ENCODE data around the gene NREP.

NREP gene

GRCh38 chr5:111756581-111757354, at the start of gene NREP:
Gene NREP (minus strand): TSS chr5:111757194. CDS start chr5:111755772, 1,422 bp downstream.
- DNase-seq, result no peak

- DNase-seq, result no peak
Observed at GRCh38 chr5:111806753-111807152, 49.8 kb upstream of the NREP start.

GRCh38 chr5:111806156-111806555, 49.2 kb upstream of the NREP start:
- no peak for DNase-seq

GRCh38 chr5:111805071-111805470, 48.1 kb upstream of the NREP start:
- no peak for DNase-seq

GRCh38 chr5:111800351-111800750, 43.4 kb upstream of the NREP start:
- DNase-seq, result no peak

GRCh38 chr5:111795142-111795541, 38.1 kb upstream of the NREP start:
- DNase-seq, result no peak

- no peak for DNase-seq
Observed at GRCh38 chr5:111792471-111793058, 35.6 kb upstream of the NREP start.

GRCh38 chr5:111790295-111790694, 33.3 kb upstream of the NREP start:
- DNase-seq, result no peak

- no peak for DNase-seq
Observed at GRCh38 chr5:111787006-111787405, 30.0 kb upstream of the NREP start.

- DNase-seq, result no peak
Observed at GRCh38 chr5:111784491-111785181, 27.6 kb upstream of the NREP start.

GRCh38 chr5:111783537-111783936, 26.5 kb upstream of the NREP start:
- no peak for DNase-seq

GRCh38 chr5:111782216-111782615, 25.2 kb upstream of the NREP start:
- no peak for DNase-seq

- no peak for DNase-seq
Observed at GRCh38 chr5:111781200-111781599, 24.2 kb upstream of the NREP start.

GRCh38 chr5:111779922-111780292, 22.9 kb upstream of the NREP start:
- DNase-seq, result peak; percentile 69

- DNase-seq, result no peak
Observed at GRCh38 chr5:111779260-111779921, 22.4 kb upstream of the NREP start.

- DNase-seq, result no peak
Observed at GRCh38 chr5:111776913-111777781, 20.2 kb upstream of the NREP start.

GRCh38 chr5:111775224-111775623, 18.2 kb upstream of the NREP start:
- DNase-seq, result no peak

- peak; percentile 72 for DNase-seq
Observed at GRCh38 chr5:111774525-111774924, 17.5 kb upstream of the NREP start.

- DNase-seq, result no peak
Observed at GRCh38 chr5:111772456-111773122, 15.6 kb upstream of the NREP start.

- no peak for DNase-seq
Observed at GRCh38 chr5:111769541-111769940, 12.5 kb upstream of the NREP start.

- DNase-seq, result no peak
Observed at GRCh38 chr5:111765613-111766571, 8.9 kb upstream of the NREP start.

Data from right forelimb (tissue), 1 donor.